HG02610 (cell line): Measurements from ENCODE around the gene PPP6R3.

ENCODE experiments used
- ATAC-seq: cut with Tn5 transposase; IDR thresholded peaks from one replicate; pipeline ENCODE4 v1.9.1; 2021; ENCODE audit warnings: mild to moderate bottlenecking, moderate library complexity; ENCODE audit not compliant: unreplicated experiment

PPP6R3 gene

GRCh38 chr11:68646832-68647231 lies 186.3 kb downstream of the PPP6R3 start:
- ATAC-seq = no peak

GRCh38 chr11:68649851-68650555 lies 189.5 kb downstream of the PPP6R3 start:
- no peak for ATAC-seq

- no peak for ATAC-seq
These were observed 190.2 kb downstream of the PPP6R3 start for GRCh38 chr11:68650801-68651200.

GRCh38 chr11:68651208-68651984 lies 190.8 kb downstream of the PPP6R3 start:
- ATAC-seq = no peak

GRCh38 chr11:68651985-68652682 lies 191.6 kb downstream of the PPP6R3 start:
- no peak for ATAC-seq

- ATAC-seq = no peak
These were observed 192.2 kb downstream of the PPP6R3 start for GRCh38 chr11:68652683-68653156.

GRCh38 chr11:68653486-68654430 lies 193.2 kb downstream of the PPP6R3 start:
- ATAC-seq = no peak

- ATAC-seq = no peak
These were observed 194.4 kb downstream of the PPP6R3 start for GRCh38 chr11:68654978-68655377.

- no peak for ATAC-seq
These were observed 194.9 kb downstream of the PPP6R3 start for GRCh38 chr11:68655406-68655805.

- ATAC-seq = no peak
These were observed 195.3 kb downstream of the PPP6R3 start for GRCh38 chr11:68655806-68656205.

- no peak for ATAC-seq
These were observed 196.6 kb downstream of the PPP6R3 start for GRCh38 chr11:68657021-68657780.

GRCh38 chr11:68658097-68658496 lies 197.5 kb downstream of the PPP6R3 start:
- no peak for ATAC-seq

GRCh38 chr11:68658661-68659060 lies 198.1 kb downstream of the PPP6R3 start:
- ATAC-seq = no peak

- ATAC-seq = no peak
These were observed 198.8 kb downstream of the PPP6R3 start for GRCh38 chr11:68659158-68659921.

GRCh38 chr11:68660066-68660810 lies 199.7 kb downstream of the PPP6R3 start:
- ATAC-seq = no peak

- ATAC-seq = no peak
These were observed 200.5 kb downstream of the PPP6R3 start for GRCh38 chr11:68661014-68661413.

- no peak for ATAC-seq
These were observed 201.4 kb downstream of the PPP6R3 start for GRCh38 chr11:68661697-68662603.
